ENCODE results near the gene PARD3B. TPM values are rescaled to one million over a fixed set of nuclear protein-coding genes. Genes with fewer than 3 reads are reported as not detected.

Gene PARD3B
- total RNA-seq, 1 experiment from 2014 or later = 3.9 TPM

- Histone ChIP-seq H3K79me2 (ENCODE audit: low read length) (no peaks in the 10 kb centered on the region), H3K9me2 (replicated peaks; ENCODE audit: low read length) (no peaks in the 10 kb centered on the region), H4K20me1 (ENCODE audit: low read length) (no peaks in the 10 kb centered on the region), H2AFZ (ENCODE audit: low read length) (peak overlapping the region; percentile 31; the same call in 1 of the 2 replicates), H3K9ac (ENCODE audit: low read length) (no peak overlapping the region), H3K27ac (ENCODE audit: low read length) (no peak overlapping the region), H3K36me3 (ENCODE audit: low read depth, low read length) (no peaks in the 10 kb centered on the region), H3K27me3 (ENCODE audit: low read length) (peaks cover 4% of the 10 kb centered on the region; the same call in 1 of the 2 replicates), H3K4me3 (ENCODE audit: low read length) (no peak overlapping the region), H3K9me3 (ENCODE audit: low read length) (no peaks in the 10 kb centered on the region), H3K4me1 (ENCODE audit: insufficient read depth, low read length) (peaks cover 9% of the 10 kb centered on the region; the same call in 1 of the 2 replicates), H3K4me2 (ENCODE audit: low read length) (peak overlapping the region; percentile 42; the same call in 1 of the 2 replicates), H3F3A (ENCODE audit: low read length, unreplicated experiment) (no peaks in the 10 kb centered on the region)
- BruUV-seq (replicated peaks) = no TSS peak
- ATAC-seq = peak; percentile 35
- no peak for TF ChIP-seq CTCF (conservative IDR thresholded peaks at IDR 0.05; ENCODE audit: low read depth, low read length)
- TF ChIP-seq EZH2 (IDR thresholded peaks at IDR 0.05; ENCODE audit: low read length, unreplicated experiment) = no peak
- no peak for TF ChIP-seq EZH2phosphoT487 (IDR thresholded peaks at IDR 0.05; ENCODE audit: borderline replicate concordance, low read length)
- ChIA-PET CTCF (no interaction called here), POLR2A (ENCODE audit: unreplicated experiment) (no interaction called here)
- intact Hi-C loops (cut with micrococcal nuclease) = no loop called here
- peak; percentile 52 for DNase-seq
Observed at GRCh38 chr2:205637779-205638503, 1092.7 kb downstream of the PARD3B start.

- CTCF ChIA-PET = no interaction called here
- no TSS peak for BruUV-seq (replicated peaks)
Observed at GRCh38 chr2:205640716-205641115, 1095.4 kb downstream of the PARD3B start.

More at GRCh38 chr2:205640716-205641115, 1095.4 kb downstream of the PARD3B start:
- H3K27ac ChIP-seq (ENCODE audit: low read length) = no peak overlapping the region
- no peaks in the 10 kb centered on the region for H3F3A ChIP-seq (ENCODE audit: low read length, unreplicated experiment)
- TF ChIP-seq EZH2phosphoT487 (IDR thresholded peaks at IDR 0.05; ENCODE audit: borderline replicate concordance, low read length) (no peak), EZH2 (IDR thresholded peaks at IDR 0.05; ENCODE audit: low read length, unreplicated experiment) (no peak), CTCF (conservative IDR thresholded peaks at IDR 0.05; ENCODE audit: low read depth, low read length) (no peak)
- H3K9me2 ChIP-seq (replicated peaks; ENCODE audit: low read length) = no peaks in the 10 kb centered on the region
- H3K79me2 ChIP-seq (ENCODE audit: low read length) = no peaks in the 10 kb centered on the region
- DNase-seq = no peak
- peaks cover 12% of the 10 kb centered on the region for H3K4me1 ChIP-seq (ENCODE audit: insufficient read depth, low read length)
- no peak overlapping the region for H3K9ac ChIP-seq (ENCODE audit: low read length)
- H2AFZ ChIP-seq (ENCODE audit: low read length) = no peak overlapping the region
- ATAC-seq = no peak
- H3K36me3 ChIP-seq (ENCODE audit: low read depth, low read length) = no peaks in the 10 kb centered on the region
- intact Hi-C loops (cut with micrococcal nuclease) = no loop called here
- no peak overlapping the region for H3K4me2 ChIP-seq (ENCODE audit: low read length)
- H3K9me3 ChIP-seq (ENCODE audit: low read length) = no peaks in the 10 kb centered on the region
- H3K4me3 ChIP-seq (ENCODE audit: low read length) = no peak overlapping the region
- POLR2A ChIA-PET (ENCODE audit: unreplicated experiment) = no interaction called here
- H4K20me1 ChIP-seq (ENCODE audit: low read length) = no peaks in the 10 kb centered on the region
- no peaks in the 10 kb centered on the region for H3K27me3 ChIP-seq (ENCODE audit: low read length)

All from PC-3 (cell line).